T-helper 9 cell (primary cell): ENCODE measurements around the gene MITD1.
A peak's percentile ranks its signal among the peaks of the same experiment; 100 is the strongest.
"Not testable (repeated sequence)": the region's sequence is repeated elsewhere in the genome, so short reads cannot be mapped to it uniquely, and the experiment has no call there.

ENCODE experiments used
- DNase-seq: peaks from one replicate; pipeline ENCODE4 v3.0.0-alpha.2; 2020
- total RNA-seq, 2 donors: gene quantifications; one replicate each; lab custom pipeline; 2026; lab: John Stamatoyannopoulos, UW

MITD1 gene
- total RNA-seq, result 18.8 to 52.5 reads per million in 2 donors

GRCh38 chr2:99180755-99181623 lies at the start of gene MITD1, which contains the start of gene MRPL30:
MITD1 (minus strand) TSS chr2:99181058; CDS start chr2:99180981, 77 bp downstream.
MRPL30 (plus strand) TSS chr2:99181184; CDS start chr2:99186204, 5,020 bp downstream.
- DNase-seq, result peak; percentile 84

GRCh38 chr2:99217929-99218501 lies 37.2 kb upstream of the MITD1 start:
- no peak for DNase-seq

GRCh38 chr2:99216096-99216495 lies 35.2 kb upstream of the MITD1 start:
- no peak for DNase-seq

GRCh38 chr2:99205491-99205890 lies 24.6 kb upstream of the MITD1 start:
- no peak for DNase-seq

- DNase-seq, result no peak
Observed at GRCh38 chr2:99201959-99202678, 21.3 kb upstream of the MITD1 start.

GRCh38 chr2:99200076-99200800 lies 19.4 kb upstream of the MITD1 start:
- no peak for DNase-seq

- no peak for DNase-seq
Observed at GRCh38 chr2:99198103-99198841, 17.4 kb upstream of the MITD1 start.

- DNase-seq, result not testable (repeated sequence)
Observed at GRCh38 chr2:99192364-99192763, 11.5 kb upstream of the MITD1 start.

GRCh38 chr2:99190548-99190947 lies 9.7 kb upstream of the MITD1 start:
- no peak for DNase-seq

- no peak for DNase-seq
Observed at GRCh38 chr2:99188357-99188756, 7.5 kb upstream of the MITD1 start.

GRCh38 chr2:99187011-99187410 lies 6.2 kb upstream of the MITD1 start:
- DNase-seq, result no peak

- DNase-seq, result no peak
Observed at GRCh38 chr2:99184811-99185210, 4.0 kb upstream of the MITD1 start.

- no peak for DNase-seq
Observed at GRCh38 chr2:99183025-99183424, 2.2 kb upstream of the MITD1 start.

GRCh38 chr2:99181624-99182000 lies 754 bp upstream of the MITD1 start:
- DNase-seq, result no peak

GRCh38 chr2:99171377-99172140 lies 9.3 kb downstream of the MITD1 start:
- no peak for DNase-seq

- DNase-seq, result no peak
Observed at GRCh38 chr2:99169534-99169933, 11.3 kb downstream of the MITD1 start.

GRCh38 chr2:99166218-99166617 lies 14.6 kb downstream of the MITD1 start:
- no peak for DNase-seq

- DNase-seq, result no peak
Observed at GRCh38 chr2:99159594-99159993, 21.3 kb downstream of the MITD1 start.

GRCh38 chr2:99158599-99158998 lies 22.3 kb downstream of the MITD1 start:
- DNase-seq, result no peak

- DNase-seq, result no peak
Observed at GRCh38 chr2:99156891-99157290, 24.0 kb downstream of the MITD1 start.
